Activated naive CD4-positive, alpha-beta T cell treated with anti-CD3 and anti-CD28 coated beads, Interleukin-2, amount 10 ng/mL, durations not matched to agents 7 days and 5 days (primary cell): Measurements from ENCODE around the gene SPON1.
"Not testable (repeated sequence)": the region's sequence is repeated elsewhere in the genome, so short reads cannot be mapped to it uniquely, and the experiment has no call there.

Experiments used
- CTCF ChIA-PET: fragments of 350-600 bp; sonication (Branson Sonifier 250); formaldehyde crosslinking; loops from one replicate; lab custom pipeline; 2021; ENCODE audit warnings: antibody characterized with exemption; lab: Charles Lee
- DNase-seq: peaks from one replicate; pipeline ENCODE4 v3.0.0-alpha.2; 2020
- H3K27ac Mint-ChIP-seq: one replicate; pipeline ENCODE4 v1.8.0; 2021; ENCODE audit warnings: mild to moderate bottlenecking, moderate library complexity, mixed read lengths
- H3K27me3 Mint-ChIP-seq: one replicate; pipeline ENCODE4 v1.8.0; 2021; ENCODE audit warnings: mild to moderate bottlenecking, mixed read lengths
- H3K36me3 Mint-ChIP-seq: one replicate; pipeline ENCODE4 v1.8.0; 2021; ENCODE audit warnings: mixed read lengths
- H3K4me1 Mint-ChIP-seq: one replicate; pipeline ENCODE4 v1.8.0; 2021; ENCODE audit warnings: mixed read lengths
- H3K4me3 Mint-ChIP-seq: one replicate; pipeline ENCODE4 v1.8.0; 2021; ENCODE audit warnings: mild to moderate bottlenecking, moderate library complexity, mixed read lengths
- H3K9me3 Mint-ChIP-seq: one replicate; pipeline ENCODE4 v1.8.0; 2021; ENCODE audit warnings: mixed read lengths

Gene SPON1

GRCh38 chr11:13972043-13972910 is 9.8 kb downstream of the SPON1 start:
- H3K36me3 Mint-ChIP-seq, result peaks cover 2% of the 10 kb centered on the region
- H3K27ac Mint-ChIP-seq, result no peak overlapping the region
- no peaks in the 10 kb centered on the region for H3K9me3 Mint-ChIP-seq
- H3K27me3 Mint-ChIP-seq, result peaks cover 15% of the 10 kb centered on the region
- peaks cover 29% of the 10 kb centered on the region for H3K4me1 Mint-ChIP-seq
- CTCF ChIA-PET, result interaction anchor here (0.7 to 5.5 kb wide), 6 partner anchors 8 to 276 kb away, joined by 3 to 29 read pairs (median 10); partner anchors contain the start of gene SPON1
- DNase-seq, result no peak
- no peak overlapping the region for H3K4me3 Mint-ChIP-seq

- Mint-ChIP-seq H3K27me3 (peaks cover 14% of the 10 kb centered on the region), H3K4me1 (peaks cover 28% of the 10 kb centered on the region), H3K9me3 (no peaks in the 10 kb centered on the region), H3K4me3 (no peak overlapping the region), H3K36me3 (peaks cover under 1% of the 10 kb centered on the region), H3K27ac (no peak overlapping the region)
- CTCF ChIA-PET, result interaction anchor here (1.2 to 3.0 kb wide), 2 partner anchors 175 to 275 kb away, joined by 3 to 14 read pairs; no protein-coding TSS in a partner anchor
- no peak for DNase-seq
Observed at GRCh38 chr11:13972944-13973343, 10.4 kb downstream of the SPON1 start.

DNA sequence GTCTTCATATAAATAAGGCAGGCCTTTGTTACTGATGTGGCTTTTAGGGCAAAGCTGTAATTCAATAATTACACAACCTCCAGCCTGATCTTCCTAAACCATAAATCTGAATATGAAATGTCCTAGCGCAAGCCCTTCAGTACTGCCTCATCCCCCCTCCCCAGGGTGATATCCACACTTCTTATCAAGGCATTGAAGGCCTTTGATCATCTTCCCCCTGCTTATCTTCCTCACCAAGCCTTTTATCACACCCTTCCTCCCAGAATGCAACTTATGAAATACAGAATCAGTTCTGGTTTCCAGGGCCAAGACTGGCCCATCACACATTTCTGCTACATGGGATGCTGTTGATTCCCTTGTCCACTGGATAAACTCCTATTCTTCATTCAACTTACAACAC is 12.1 kb downstream of the SPON1 start:
- DNase-seq, result no peak

GRCh38 chr11:13983081-13983751 is 20.7 kb downstream of the SPON1 start:
- no peak overlapping the region for H3K27ac Mint-ChIP-seq
- H3K27me3 Mint-ChIP-seq, result peaks cover 4% of the 10 kb centered on the region
- CTCF ChIA-PET, result no interaction called here
- DNase-seq, result no peak
- H3K9me3 Mint-ChIP-seq, result no peaks in the 10 kb centered on the region
- peaks cover 6% of the 10 kb centered on the region for H3K36me3 Mint-ChIP-seq
- no peaks in the 10 kb centered on the region for H3K4me1 Mint-ChIP-seq
- H3K4me3 Mint-ChIP-seq, result no peak overlapping the region

More for the DNA sequence above, 12.1 kb downstream of the SPON1 start:
- Mint-ChIP-seq H3K9me3 (no peaks in the 10 kb centered on the region), H3K4me1 (peaks cover 13% of the 10 kb centered on the region), H3K36me3 (no peaks in the 10 kb centered on the region), H3K4me3 (no peak overlapping the region), H3K27ac (no peak overlapping the region), H3K27me3 (peaks cover 10% of the 10 kb centered on the region)
- CTCF ChIA-PET, result no interaction called here

DNA sequence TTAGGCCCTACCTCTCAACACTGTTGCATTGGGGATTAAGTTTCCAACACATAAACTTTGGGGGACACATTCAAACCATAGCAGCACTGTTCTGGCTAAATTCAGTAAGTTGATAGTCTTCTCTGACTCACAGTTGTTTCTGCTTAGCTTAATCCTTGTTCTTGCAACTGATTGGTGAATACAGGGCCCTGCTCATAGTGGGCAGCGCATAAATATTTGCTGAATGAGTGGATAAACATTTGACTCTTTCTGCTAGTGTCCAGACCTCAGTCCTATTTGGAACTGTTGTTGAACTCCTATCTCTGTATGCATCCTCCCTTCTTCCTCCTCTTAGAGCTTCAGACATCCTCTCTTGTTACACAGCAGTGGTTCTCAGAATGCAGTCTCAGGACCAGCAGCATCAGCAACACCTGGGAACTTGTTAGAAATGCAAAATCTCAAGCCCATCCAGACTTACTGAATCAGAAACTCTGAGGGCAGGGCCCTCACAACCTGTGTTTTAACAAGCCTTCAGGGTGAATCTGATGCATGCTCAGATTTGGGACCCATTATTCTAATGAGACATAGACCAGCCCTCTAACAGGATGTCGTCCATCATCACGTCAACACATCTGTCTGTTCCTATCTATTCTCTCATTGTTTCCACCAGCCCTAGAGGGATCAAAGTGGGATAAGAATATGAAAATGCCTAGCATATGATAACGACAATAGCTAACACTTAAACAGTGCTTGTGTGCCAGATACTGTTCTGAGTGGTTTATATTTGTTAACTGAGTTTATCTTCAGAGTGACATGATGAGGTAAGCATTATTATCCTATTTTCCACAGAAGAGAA is 22.3 kb downstream of the SPON1 start:
- H3K36me3 Mint-ChIP-seq, result peaks cover 6% of the 10 kb centered on the region
- CTCF ChIA-PET, result no interaction called here
- no peaks in the 10 kb centered on the region for H3K9me3 Mint-ChIP-seq
- no peaks in the 10 kb centered on the region for H3K4me1 Mint-ChIP-seq
- no peak for DNase-seq
- no peak overlapping the region for H3K4me3 Mint-ChIP-seq
- H3K27ac Mint-ChIP-seq, result no peak overlapping the region
- peaks cover 14% of the 10 kb centered on the region for H3K27me3 Mint-ChIP-seq

DNA sequence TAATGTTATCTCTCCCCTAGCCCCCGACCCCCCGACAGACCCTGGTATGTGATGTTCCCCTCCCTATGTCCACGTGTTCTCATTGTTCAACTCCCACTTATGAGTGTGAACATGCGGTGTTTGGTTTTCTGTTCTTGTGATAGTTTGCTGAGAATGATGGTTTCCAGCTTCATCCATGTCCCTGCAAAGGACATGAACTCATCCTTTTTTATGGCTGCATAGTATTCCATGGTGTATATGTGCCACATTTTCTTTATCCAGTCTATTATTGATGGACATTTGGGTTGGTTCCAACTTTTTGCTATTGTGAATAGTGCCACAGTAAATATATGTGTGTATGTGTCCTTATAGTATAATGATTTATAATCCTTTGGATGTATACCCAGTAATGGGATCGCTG is 24.2 kb downstream of the SPON1 start:
- CTCF ChIA-PET, H3K36me3 Mint-ChIP-seq, DNase-seq, H3K4me3 Mint-ChIP-seq, H3K27ac Mint-ChIP-seq, H3K9me3 Mint-ChIP-seq, H3K4me1 Mint-ChIP-seq: not testable (repeated sequence)
- H3K27me3 Mint-ChIP-seq, result peaks cover 12% of the 10 kb centered on the region

- H3K4me3 Mint-ChIP-seq, H3K4me1 Mint-ChIP-seq, H3K9me3 Mint-ChIP-seq, CTCF ChIA-PET, DNase-seq, H3K27ac Mint-ChIP-seq, H3K36me3 Mint-ChIP-seq: not testable (repeated sequence)
- H3K27me3 Mint-ChIP-seq, result peaks cover 12% of the 10 kb centered on the region
Observed at GRCh38 chr11:13992158-13992856, 29.8 kb downstream of the SPON1 start.

GRCh38 chr11:13993096-13993765 is 30.7 kb downstream of the SPON1 start:
- no peak overlapping the region for H3K27ac Mint-ChIP-seq
- CTCF ChIA-PET, result no interaction called here

GRCh38 chr11:13997881-13998280 is 35.4 kb downstream of the SPON1 start:
- peaks cover 4% of the 10 kb centered on the region for H3K27me3 Mint-ChIP-seq
- H3K27ac Mint-ChIP-seq, result no peak overlapping the region
- H3K4me3 Mint-ChIP-seq, result no peak overlapping the region
- H3K4me1 Mint-ChIP-seq, result no peaks in the 10 kb centered on the region
- CTCF ChIA-PET, result interaction anchor here (1.1 kb wide), 1 partner anchor 8 kb away, joined by 3 read pairs; no protein-coding TSS in a partner anchor
- H3K36me3 Mint-ChIP-seq, result no peaks in the 10 kb centered on the region
- H3K9me3 Mint-ChIP-seq, result peaks cover 8% of the 10 kb centered on the region
- no peak for DNase-seq

More at GRCh38 chr11:13993096-13993765, 30.7 kb downstream of the SPON1 start:
- DNase-seq, result no peak
- Mint-ChIP-seq H3K4me3 (no peak overlapping the region), H3K27me3 (peaks cover 12% of the 10 kb centered on the region), H3K4me1 (no peaks in the 10 kb centered on the region), H3K36me3 (peaks cover 3% of the 10 kb centered on the region), H3K9me3 (no peaks in the 10 kb centered on the region)

- CTCF ChIA-PET, result no interaction called here
- no peak for DNase-seq
- peaks cover 4% of the 10 kb centered on the region for H3K27me3 Mint-ChIP-seq
Observed at GRCh38 chr11:13999704-14000103, 37.2 kb downstream of the SPON1 start.

DNA sequence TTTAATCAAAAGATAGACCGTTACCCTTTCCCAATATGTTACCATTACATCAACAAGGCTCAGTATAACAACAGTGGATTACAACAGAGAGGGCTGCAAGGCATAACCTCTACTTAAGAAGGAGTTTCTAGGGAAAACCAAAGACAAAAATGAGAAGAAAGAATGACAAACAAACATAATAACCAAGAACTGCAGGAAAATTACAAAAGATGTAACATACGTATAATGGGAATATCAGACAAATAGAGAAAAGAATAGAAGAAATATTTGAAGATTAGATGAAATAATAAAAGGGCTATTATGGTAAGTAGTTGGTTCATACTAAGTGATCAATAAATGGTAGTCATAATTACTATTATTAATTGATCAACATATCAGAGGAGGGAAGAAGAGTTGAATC is 39.1 kb downstream of the SPON1 start:
- no peak overlapping the region for H3K27ac Mint-ChIP-seq
- H3K27me3 Mint-ChIP-seq, result peaks cover 7% of the 10 kb centered on the region
- H3K36me3 Mint-ChIP-seq, result no peaks in the 10 kb centered on the region
- peaks cover 8% of the 10 kb centered on the region for H3K9me3 Mint-ChIP-seq
- DNase-seq, result no peak
- no peak overlapping the region for H3K4me3 Mint-ChIP-seq
- CTCF ChIA-PET, result no interaction called here
- no peaks in the 10 kb centered on the region for H3K4me1 Mint-ChIP-seq

More at GRCh38 chr11:13999704-14000103, 37.2 kb downstream of the SPON1 start:
- Mint-ChIP-seq H3K27ac (no peak overlapping the region), H3K36me3 (no peaks in the 10 kb centered on the region), H3K9me3 (peaks cover 8% of the 10 kb centered on the region), H3K4me3 (no peak overlapping the region), H3K4me1 (no peaks in the 10 kb centered on the region)

DNA sequence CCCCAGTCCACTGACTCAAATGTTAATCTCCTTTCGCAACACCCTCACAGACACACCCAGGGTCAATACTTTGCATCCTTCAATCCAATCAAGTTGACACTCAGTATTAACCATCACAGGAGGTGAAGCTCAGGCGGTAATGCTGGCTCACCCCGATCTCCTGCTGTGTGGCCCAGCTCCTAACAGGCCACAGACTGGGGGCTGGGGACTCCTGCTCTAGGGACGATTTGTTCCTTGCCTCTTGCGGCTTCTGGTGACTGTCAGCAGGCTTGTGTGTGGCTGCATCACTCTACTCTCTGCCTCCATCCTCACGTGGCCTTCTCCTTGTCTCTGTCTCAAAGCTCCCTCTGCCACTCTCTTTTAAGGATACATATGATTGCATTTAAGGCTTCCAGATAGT is 45.0 kb downstream of the SPON1 start:
- H3K9me3 Mint-ChIP-seq, result no peaks in the 10 kb centered on the region
- CTCF ChIA-PET, result no interaction called here
- no peak overlapping the region for H3K27ac Mint-ChIP-seq
- H3K36me3 Mint-ChIP-seq, result no peaks in the 10 kb centered on the region
- no peak overlapping the region for H3K4me3 Mint-ChIP-seq
- H3K27me3 Mint-ChIP-seq, result peaks cover 4% of the 10 kb centered on the region
- H3K4me1 Mint-ChIP-seq, result no peaks in the 10 kb centered on the region
- DNase-seq, result no peak

GRCh38 chr11:14010665-14011064 is 48.1 kb downstream of the SPON1 start:
- no peak overlapping the region for H3K27ac Mint-ChIP-seq
- CTCF ChIA-PET, result interaction anchor here (0.6 to 1.5 kb wide), 2 partner anchors 138 to 239 kb away, joined by 3 to 4 read pairs; no protein-coding TSS in a partner anchor
- peaks cover 4% of the 10 kb centered on the region for H3K27me3 Mint-ChIP-seq

More at GRCh38 chr11:14010665-14011064, 48.1 kb downstream of the SPON1 start:
- no peak overlapping the region for H3K4me3 Mint-ChIP-seq
- no peaks in the 10 kb centered on the region for H3K9me3 Mint-ChIP-seq
- no peaks in the 10 kb centered on the region for H3K4me1 Mint-ChIP-seq
- no peak for DNase-seq
- H3K36me3 Mint-ChIP-seq, result no peaks in the 10 kb centered on the region
